ENCODE data around the gene GLIS2.

The GLIS2 gene

DNA sequence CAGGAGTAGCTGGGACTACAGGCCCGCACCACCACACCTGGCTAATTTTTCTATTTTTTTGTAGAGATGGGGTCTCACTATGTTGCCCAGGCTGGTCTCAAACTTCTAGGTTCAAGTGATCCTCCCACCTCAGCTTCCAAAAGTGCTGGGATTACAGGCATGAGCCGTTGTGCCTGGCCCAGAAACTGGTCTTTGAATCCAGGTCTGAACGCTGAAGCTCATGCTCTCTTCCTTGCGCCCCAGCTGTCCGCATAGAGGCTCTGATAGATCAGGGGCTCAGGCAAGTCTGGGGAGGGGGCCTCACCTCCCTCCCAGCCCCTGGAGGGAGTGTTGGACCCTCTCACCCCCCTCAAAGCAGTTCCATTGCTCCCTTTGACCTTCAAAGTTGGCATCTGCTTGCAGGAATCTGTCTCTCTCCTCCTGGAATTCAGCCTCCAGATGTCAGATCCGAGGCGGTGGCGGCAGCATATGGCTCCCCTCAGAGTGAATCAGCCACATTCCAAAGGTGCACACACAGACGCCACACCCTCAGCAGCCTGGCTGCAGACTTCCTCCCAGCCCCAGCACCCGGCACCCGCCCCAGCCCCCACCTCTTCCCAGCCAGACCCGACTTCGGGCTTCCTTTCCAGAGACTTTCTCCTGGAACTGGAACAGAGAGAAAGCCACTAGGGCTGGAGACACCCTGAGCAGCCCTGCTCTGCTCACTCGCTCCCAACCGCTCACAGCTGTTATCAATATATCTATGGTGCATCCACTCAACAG, 16.9 kb upstream of the GLIS2 start:
- DNase-seq: no peak

DNA sequence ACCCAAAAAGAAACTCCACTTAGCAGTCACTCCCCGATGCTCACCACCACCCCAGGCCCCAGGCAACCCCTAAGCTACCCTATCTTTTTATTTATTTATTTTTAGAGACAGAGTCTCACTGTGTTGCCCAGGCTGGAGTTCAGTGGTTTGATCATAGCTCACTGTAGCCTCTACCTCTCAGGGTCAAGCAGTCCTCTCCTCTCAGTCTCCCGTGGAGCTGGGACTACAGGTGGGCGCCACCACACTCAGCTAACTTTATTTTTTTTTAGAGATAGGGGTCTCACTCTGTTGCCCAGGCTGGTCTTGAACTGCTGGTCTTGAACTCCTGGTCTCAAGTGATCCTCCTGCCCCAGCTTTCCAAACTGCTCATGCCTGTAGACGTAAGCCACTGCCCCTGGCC, 14.7 kb upstream of the GLIS2 start:
- DNase-seq: no peak

DNA sequence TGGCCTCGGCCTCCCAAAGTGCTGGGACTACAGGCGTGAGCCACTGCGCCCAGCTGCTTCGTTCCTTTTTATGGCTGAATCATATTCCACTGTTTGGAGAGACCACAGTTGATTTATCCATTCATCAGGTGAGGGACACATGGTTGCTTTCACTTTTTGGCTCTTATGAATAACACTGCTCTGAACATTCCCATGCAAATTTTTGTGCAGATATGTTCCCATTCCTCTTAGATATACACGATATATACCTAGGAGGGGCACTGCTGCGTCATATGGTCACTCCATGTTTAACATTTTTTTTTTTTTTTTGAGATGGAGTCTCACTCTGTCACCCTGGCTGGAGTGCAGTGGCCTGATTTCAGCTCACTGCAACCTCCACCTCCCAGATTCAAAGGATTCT, 13.9 kb upstream of the GLIS2 start:
- no peak for DNase-seq

DNA sequence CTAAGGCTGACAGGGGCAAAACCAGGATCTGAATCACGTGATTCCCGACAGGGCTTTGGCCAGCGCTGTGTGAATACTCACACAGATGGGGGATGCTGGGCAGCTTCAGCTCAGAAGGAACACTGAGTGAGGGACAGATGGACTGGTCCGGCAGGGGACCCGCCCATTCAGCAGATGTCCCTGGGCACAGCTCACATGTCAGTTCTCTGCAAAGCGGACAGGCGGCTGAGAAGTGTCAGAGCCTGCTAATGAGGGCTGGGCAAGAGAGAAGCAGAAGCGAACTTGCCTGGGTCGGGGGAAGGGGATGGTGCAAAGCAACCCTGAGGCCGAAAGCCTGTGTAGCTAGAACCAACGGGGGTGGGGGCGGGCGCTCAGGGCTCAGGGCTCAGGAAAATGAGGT, 11.9 kb upstream of the GLIS2 start:
- DNase-seq: no peak

DNA sequence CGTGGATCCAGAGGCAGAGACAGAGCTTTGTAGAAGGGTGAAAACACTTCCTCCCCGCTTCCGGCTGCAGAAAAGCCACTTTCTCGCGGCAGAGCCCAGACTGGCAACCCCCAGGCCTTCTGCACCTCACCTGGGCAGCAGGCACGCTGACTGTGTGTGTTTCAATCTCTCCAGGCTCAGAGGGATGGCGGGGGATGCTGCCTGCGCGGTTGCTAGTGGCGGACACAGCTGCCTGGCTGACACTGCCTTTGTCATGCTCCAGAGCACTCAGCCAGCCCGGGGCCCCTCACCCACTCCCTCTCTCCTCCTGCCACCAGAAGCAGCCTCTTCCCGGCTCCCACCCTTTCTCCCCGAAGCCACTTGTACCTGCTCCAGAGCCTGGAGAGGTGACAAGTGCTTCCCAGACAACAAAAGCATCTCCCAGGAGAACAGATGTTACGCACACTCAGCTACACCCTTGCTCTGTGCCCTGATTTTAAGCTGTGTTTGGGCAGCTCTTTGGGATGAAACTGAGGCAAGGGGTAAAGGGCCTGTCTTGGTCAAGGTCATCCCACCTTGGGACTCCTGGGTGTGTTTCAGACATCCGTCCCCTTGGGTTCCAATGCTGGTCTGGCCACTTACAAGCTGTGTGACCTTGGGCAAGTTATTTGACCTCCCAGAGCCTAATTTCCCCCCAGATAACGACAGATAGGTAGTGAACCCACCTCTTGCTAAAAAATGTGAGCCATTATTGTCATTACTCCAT, 9.2 kb upstream of the GLIS2 start:
- peak; percentile 44 for DNase-seq

DNA sequence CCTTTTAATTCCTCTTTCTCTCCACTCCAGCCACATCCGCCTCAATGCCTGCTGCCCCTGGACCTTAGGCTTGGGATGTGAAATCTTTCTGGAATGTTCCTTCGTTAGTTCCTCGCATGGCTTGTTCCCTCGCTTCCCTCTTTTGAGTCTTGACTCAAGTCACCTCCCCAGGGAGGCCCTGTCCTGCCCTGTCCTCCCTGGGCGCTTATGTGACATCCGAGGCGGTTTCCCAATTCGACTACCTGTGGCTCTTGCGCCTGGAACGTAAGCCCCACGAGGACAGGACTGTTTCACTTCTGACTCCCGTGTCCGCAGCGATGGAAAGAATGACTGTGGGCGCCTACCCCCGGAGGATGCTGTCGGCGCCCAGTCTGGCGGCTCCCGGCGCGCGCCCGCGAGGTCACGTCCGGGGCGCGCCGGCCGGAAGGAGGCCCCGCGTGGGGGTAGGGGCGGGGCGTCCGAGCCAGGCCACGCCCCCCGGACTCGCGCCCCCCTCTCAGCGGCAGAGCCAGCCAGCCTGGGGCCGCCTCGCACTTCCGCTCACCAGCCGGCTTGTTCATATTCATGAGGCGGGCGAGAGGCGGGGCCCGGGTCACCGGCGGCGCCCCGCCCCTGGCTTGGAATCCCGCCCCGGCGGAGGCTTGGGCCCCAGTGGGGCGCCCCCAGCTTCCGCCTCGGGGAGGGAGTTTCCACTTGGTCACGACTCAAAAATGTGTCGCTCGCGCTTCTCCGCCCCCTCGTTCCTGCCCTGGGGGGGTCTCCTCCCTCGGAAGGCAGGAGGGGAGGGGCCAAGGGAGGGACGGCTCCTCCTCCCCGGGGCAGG, 8.4 kb upstream of the GLIS2 start:
- peak; percentile 96 for DNase-seq

DNA sequence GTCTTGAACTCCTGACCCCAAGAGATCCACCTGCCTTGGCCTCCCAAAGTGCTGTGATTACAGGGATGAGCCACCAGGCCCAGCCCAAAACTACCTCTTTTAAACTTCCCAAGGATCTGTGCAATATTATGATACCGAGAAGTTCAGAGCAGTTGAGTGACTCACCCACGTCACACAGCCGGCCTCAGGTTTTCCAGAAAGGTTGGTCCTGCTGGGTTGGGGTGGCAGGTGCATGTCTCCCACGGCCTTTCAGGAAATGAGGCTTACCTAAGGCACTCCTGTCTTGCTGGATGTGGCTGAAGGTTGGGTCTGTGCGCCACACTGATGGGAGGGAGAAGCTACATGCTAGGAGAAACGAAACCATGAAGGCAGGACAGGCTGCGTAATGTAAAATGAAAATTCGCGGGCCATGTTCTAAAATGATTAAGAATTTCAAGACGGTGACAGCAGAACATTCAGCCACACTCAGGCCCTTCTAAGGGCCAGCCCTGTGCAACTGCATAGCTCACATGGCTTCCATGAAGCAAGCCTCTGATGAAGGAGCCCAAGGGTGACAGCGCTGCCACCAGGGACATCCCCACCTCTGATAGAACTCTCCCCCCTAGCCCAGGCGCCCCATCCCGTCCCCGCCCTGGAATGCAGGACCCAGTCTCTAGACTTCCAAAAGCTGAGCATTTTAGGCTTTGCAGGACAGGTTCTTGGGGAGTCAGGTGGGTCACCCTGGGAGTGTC, 6.6 kb upstream of the GLIS2 start:
- no peak for DNase-seq

DNA sequence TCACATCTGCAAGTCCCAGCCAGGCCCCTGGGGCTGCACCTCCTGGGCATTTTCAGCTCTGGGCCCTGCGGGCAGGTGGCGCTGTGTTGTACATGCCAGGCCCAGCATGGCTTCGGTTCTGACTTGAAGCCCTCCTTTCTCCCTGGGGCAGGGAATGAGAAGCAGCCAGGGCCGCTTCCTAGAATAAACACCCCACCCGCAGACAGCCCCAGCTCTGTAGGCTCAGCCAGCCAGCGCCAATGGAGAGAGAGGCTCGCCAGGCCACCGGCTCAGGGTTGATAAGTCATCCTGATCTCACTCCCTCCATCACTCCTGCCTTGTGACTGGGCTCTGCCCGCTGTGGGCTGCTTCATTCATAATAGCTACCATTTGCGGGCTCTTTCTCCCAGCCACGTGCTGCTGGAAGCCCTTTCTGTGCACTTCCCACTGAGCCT, 6.0 kb upstream of the GLIS2 start:
- peak; percentile 64 for DNase-seq

DNA sequence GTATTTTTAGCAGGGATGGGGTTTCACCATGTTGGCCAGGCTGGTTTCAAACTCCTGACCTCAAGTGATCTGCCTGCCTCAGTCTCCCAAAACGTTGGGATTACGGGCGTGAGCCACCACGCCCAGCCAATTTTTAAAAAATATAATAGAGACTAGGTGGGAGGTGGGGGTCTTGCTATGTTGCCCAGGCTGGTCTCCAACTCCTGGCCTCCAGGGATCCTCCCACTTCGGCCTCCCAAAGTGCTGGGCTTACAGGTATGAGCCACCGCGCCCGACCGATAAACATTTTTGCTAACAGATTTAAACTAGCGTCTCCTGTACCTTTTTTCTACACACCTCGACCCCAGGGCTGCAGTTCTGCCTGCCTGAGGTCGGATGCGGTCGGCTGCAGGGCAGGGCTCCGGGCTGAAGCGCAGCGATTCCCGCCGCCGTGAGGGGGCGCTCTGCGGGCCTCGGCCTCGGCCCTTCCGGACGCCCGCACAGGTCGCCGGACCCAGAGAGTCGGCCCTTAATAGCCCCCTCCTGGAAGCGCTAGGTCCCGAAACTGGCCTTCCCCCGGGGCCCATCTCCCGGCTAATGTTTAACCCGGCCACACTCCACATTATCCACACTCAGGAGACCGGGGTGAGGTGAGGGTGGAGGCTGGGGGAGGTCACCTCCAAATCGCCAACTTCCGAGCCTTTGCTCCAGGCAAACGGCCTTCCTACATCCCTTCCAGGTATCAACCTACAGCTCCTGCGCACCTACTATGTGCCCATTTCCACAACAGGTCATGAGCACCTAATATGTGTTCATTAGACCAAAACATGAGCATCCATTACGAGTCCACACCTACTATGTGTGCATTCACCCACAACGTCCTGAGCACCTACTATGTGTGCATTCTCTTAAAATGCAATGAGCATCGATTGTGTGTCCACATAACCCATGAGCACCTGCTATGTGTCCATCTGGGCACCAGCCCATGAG, 2.0 kb upstream of the GLIS2 start:
- DNase-seq: no peak

DNA sequence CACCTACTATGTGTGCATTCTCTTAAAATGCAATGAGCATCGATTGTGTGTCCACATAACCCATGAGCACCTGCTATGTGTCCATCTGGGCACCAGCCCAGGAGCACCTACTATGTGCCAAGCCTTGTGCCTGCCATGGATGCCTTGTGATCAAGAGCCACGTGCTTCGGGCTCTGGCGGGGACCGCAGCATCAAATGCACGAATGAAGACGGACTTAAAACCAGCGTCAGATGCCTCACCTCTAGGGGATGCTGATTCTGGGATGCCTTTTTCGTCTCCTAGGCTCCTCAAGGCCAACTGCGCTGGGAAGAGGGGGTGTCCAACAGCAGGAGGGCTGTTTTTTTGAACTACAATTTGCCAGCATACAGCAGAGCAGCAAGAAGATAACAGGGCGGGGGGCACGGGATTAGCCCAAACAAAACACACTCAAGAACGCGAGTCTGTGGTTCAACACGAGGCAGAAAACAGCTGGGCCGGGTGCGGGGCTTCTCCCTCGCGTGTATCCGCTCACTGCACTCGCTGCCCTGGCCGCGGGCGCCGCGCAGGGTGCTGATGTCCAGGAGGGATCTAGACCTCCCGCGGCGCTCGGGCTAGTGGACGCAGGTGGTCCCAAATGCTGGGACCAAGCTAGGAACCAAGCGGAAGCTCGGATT, 1.2 kb upstream of the GLIS2 start:
- no peak for DNase-seq

DNA sequence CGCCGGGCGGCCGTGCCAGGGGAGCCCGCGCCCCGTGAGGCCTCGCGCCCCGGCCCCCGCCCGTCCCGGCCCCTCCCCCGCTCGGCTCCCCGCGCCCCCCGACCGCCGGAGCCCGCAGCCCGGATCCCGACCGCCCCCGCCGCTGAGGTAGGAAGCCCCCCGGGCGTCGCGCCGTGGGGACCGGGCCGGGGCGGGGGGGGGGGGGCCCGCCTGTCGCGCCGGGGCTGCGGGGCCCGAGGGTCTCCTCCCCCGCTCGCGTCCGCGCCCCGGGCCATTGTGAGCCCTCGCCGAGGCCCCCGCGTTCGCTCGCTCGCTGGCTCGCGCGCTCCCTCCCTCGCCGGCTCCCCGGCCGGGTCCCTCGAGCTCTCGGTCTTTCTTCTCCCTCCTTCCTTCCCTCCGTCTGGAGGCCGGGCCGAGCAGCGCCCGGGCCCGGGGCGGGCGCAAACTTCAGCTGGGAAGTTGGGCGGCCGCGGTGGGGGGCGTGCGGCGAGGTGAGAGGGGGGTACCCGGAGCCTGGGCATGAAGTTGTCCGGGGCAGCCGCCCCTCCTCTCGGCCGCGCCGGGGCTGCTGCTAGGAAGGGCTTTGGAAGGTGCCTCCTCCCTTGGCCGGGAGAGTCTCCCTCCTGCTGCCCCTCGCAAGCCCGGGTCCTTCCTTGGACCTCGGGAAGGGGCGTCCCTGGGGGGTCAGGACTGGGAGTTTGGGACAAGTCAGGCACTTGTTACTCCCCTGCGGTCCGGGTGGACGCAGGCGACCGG, 419 bp downstream of the GLIS2 start:
- no peak for DNase-seq

DNA sequence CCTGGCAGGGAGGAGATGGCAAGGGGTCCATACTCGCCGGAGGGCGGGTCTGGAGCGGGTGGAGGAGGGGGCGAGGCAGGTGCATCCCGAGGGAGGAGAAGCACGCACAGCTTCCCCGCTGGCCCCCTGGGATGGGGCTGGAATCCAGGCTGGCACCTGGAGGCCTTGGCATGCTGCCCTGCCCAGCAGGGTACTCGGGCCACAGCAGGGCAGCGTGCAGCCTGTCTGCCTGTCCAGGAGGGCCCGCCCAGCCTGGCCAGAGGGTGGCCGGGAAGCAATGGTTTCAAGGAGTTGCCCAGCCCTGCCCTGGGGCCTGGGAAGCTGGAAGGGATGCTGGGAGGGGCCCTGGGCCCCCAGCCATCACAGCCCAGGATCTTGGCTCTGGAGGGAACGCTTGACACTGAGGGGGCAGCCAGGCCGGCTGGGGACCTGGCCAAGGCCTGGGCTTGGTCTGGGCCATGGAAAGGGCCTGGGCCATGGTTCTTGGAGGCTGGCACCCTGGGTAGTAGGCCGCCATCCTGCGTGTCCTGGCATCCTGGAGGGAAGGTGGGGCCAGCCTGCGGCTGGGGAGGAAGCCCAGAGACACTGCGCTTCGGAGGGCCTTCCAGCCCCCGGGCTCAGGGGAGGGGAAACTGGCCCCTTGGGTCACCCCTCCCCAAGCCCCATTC, 1.1 kb downstream of the GLIS2 start:
- no peak for DNase-seq

DNA sequence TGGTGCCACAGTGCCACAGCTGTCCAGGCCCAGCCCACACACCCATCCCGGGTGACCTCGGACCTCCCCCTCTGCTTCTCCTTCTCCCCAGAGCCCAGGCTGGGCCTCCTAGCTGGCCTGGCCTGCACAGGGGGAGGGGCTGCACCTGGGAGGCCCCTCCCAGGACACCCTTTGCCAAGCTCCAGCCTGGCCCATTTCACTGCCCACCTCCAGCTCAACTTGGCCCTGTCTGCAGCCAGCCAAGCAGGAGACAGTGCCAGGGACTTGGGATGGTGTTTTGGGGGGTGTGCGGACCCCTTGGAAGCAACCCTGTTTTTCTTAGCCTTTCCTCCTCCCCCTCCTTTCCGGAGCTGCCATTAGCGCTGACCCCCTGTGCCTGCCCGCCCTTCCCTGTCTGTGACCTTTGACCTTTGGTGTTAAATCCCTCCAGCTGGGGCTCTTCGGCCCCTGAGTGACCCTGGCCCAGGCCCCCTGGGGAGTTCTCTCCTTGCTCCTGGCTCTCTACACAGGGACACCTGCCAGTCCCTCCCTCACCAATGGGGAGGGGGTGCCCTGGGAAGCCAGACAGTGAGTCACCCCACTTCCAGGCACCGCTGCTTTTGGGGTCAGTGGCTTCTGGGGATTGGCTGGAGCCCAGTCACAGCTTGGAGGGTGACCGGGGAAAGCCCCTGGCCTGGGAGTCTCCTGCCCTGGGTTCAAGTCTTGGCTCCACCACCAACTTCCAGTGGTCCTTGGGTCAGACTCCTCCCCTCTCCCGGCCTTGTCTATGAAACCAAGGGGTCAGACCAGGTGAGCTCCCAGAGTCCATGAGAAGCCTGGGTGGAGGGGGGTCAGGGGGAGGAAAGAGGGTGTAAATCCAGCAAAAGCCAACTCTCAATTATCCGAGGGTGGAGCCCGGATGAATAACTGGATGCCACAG, 1.9 kb downstream of the GLIS2 start:
- DNase-seq: no peak

DNA sequence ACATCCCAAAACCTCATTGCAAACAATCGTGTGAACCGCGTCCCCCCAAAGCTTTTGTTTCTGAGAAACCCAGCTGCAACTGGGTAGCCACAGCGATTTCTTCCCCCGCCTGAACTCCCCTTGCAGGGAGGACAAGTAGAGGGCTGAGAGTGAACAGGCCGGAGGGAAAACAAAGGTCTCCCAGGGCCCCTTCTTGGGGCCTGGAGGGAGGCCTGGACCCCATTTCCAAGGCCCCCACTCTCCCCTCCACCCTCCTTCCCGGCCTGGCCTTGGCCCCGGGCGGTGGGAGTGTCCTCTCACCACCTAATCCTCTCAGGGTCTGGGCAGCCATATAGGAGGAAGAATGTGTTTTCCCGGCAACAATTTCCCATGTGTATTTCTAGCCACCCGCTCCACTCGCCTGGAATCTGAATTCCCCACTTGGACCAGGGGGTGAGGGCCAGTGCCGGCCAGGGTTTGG, 2.6 kb downstream of the GLIS2 start:
- DNase-seq: no peak

DNA sequence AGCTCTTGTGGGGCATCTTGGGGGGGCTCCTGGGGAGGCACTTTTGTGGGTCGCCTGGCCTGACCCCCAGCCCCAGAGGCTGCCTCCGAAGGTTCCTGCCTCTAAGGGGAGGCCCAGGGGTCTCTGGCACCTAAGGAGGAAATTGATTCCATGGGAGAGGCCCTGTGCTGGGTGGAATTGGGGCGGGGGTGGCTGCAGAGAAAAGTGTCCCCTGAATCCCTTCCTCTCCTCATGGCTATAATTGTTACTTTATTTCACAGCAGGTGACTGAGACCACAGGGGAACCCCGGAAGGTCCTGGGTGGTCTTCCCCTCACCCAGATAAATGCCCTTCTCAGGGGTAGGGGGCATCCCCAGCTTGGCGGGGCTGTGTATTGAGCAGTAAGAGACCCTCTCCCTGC, 3.1 kb downstream of the GLIS2 start:
- no peak for DNase-seq

DNA sequence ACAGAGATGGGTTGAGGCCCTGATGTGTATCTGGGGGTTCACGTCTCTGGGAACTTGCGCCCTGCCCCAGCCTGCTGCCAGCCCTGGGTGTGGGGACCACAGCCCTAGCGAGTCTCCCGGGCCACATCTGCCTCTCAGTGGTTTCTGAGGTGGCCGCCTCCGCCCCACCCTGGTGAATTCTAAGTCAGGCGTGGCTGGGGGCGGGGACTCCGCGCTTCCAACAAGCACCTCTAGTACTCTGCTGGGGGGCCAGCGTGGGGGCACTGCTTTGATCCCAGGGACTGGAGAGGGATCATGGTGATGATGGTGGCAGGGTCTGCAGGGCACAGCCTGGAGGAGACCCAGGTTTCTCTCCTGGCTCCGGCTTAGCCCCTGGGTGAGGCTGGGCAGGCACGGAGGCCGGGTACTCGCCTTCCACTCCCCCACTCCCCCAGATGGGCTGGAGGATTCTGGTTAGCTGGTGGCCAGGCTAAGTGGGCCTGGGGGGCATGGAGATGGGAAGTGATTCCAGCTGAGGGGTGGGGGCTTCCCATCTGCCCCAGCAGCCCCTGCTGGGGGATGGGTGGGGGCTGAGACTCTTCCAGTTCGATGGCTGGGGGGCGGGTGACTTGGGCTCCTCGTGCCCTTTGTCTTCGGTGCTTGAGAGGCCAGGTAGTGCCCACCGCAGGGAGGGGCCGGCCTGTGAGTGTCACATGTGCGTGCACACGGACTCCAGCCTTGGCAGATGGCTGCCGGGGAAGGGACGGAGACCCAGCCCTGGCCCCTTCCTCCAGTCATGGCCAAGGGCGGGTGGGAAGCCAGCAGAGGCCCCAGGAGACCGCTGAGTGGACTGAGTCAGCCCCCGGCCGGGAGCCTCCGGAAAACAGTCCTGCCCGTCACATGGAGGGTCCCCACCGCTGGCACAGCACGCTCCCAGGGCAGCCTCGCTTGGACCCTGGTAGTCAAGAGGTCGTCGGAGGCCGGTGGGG, 3.9 kb downstream of the GLIS2 start:
- DNase-seq: peak; percentile 38

DNA sequence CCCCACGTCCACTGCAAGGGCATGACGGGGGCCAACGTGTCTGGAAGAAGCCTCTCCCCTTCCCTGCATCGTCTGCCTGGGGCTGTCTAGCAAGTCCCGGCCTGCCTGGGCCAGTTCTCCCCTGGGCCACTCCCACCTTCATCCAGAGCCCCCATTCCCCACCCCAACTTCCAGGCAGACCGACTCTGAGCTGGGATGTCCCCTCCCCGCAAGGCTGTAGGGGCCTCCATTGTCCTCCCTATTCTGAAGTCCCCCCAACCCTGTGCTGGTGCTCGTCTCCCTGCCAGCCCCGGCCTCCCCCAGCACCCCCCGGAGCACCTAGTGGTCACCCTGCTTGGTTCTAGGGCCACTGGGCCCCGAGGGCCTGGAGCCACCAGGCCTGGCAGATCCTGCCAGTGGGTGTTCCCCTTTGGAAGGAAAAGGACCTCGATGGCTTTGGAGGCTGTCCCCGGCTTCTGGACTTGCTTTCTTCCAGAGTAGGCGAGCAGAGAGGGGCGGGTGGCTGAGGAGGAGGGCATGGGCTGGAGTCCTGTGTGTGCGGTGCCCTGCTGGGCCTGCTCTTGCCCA, 4.8 kb downstream of the GLIS2 start:
- DNase-seq: no peak

All from stimulated activated CD4-positive, alpha-beta T cell treated with anti-CD3 and anti-CD28 coated beads, Interleukin-1b, Interleukin-23, amount 100 ng/mL, for 48 hours (primary cell).